ENCODE data around the gene TRMT44. TPM values are rescaled to one million over a fixed set of nuclear protein-coding genes. Genes with fewer than 3 reads are reported as not detected.
A peak's percentile ranks its signal among the peaks of the same experiment; 100 is the strongest.
"Not testable (repeated sequence)": the region's sequence is repeated elsewhere in the genome, so short reads cannot be mapped to it uniquely, and the experiment has no call there.

The TRMT44 gene
- total RNA-seq, 1 experiment from 2014 or later, result 23.4 TPM

- ChIA-PET CTCF (no interaction called here), POLR2A (no interaction called here)
- no peaks in the 10 kb centered on the region for H3K27me3 ChIP-seq (replicated peaks; ENCODE audit: control insufficient read depth, insufficient read depth, low read length)
- no peak for TF ChIP-seq CTCF (IDR thresholded peaks at IDR 0.05; ENCODE audit: insufficient read depth in 1 of 2, low read depth in 1 of 2, low read length in 1 of 2, severe bottlenecking in 1 of 2, unreplicated experiment in 1 of 2)
- BruUV-seq (replicated peaks), result no TSS peak
- Mint-ChIP-seq H3K9me3 (ENCODE audit: unreplicated experiment) (no peaks in the 10 kb centered on the region), H3K4me1 (ENCODE audit: low read depth, unreplicated experiment) (no peaks in the 10 kb centered on the region), H3K4me3 (ENCODE audit: unreplicated experiment) (no peak overlapping the region), H3K36me3 (ENCODE audit: insufficient read depth, unreplicated experiment) (peaks cover 32% of the 10 kb centered on the region), H3K27me3 (ENCODE audit: insufficient read depth, unreplicated experiment) (no peaks in the 10 kb centered on the region), H3K27ac (ENCODE audit: unreplicated experiment) (peak overlapping the region; percentile 57)
- no peak overlapping the region for H3K4me3 ChIP-seq (ENCODE audit: low read depth, low read length)
- no peaks in the 10 kb centered on the region for H3K9me3 ChIP-seq
- no peaks in the 10 kb centered on the region for H3K4me1 ChIP-seq
- no peak for DNase-seq
- no peaks in the 10 kb centered on the region for H3K36me3 ChIP-seq (ENCODE audit: control insufficient read depth, insufficient read depth, low read length)
- intact Hi-C loops (cut with micrococcal nuclease; ENCODE audit: unreplicated experiment), result no loop called here
These were observed 38.5 kb downstream of the TRMT44 start for GRCh38 chr4:8478801-8479744.

- BruUV-seq (replicated peaks), result no TSS peak
- Histone ChIP-seq H3K27me3 (replicated peaks; ENCODE audit: control insufficient read depth, insufficient read depth, low read length) (no peaks in the 10 kb centered on the region), H3K9me3 (no peaks in the 10 kb centered on the region), H3K4me1 (no peaks in the 10 kb centered on the region), H3K4me3 (ENCODE audit: low read depth, low read length) (no peak overlapping the region), H3K36me3 (ENCODE audit: control insufficient read depth, insufficient read depth, low read length) (no peaks in the 10 kb centered on the region)
- H3K9me3 Mint-ChIP-seq (ENCODE audit: unreplicated experiment), result no peaks in the 10 kb centered on the region
- TF ChIP-seq CTCF (IDR thresholded peaks at IDR 0.05; ENCODE audit: insufficient read depth in 1 of 2, low read depth in 1 of 2, low read length in 1 of 2, severe bottlenecking in 1 of 2, unreplicated experiment in 1 of 2), result no peak
- no peak for DNase-seq
- ChIA-PET POLR2A (no interaction called here), CTCF (no interaction called here)
- no peak overlapping the region for H3K27ac Mint-ChIP-seq (ENCODE audit: unreplicated experiment)
- H3K27me3 Mint-ChIP-seq (ENCODE audit: insufficient read depth, unreplicated experiment), result no peaks in the 10 kb centered on the region
- no peaks in the 10 kb centered on the region for H3K4me1 Mint-ChIP-seq (ENCODE audit: low read depth, unreplicated experiment)
- H3K4me3 Mint-ChIP-seq (ENCODE audit: unreplicated experiment), result no peak overlapping the region
- peaks cover 29% of the 10 kb centered on the region for H3K36me3 Mint-ChIP-seq (ENCODE audit: insufficient read depth, unreplicated experiment)
- intact Hi-C loops (cut with micrococcal nuclease; ENCODE audit: unreplicated experiment), result no loop called here
These were observed 39.6 kb downstream of the TRMT44 start for GRCh38 chr4:8480221-8480620.

- H3K4me3 Mint-ChIP-seq (ENCODE audit: unreplicated experiment); H3K9me3 ChIP-seq; DNase-seq; intact Hi-C loops (cut with micrococcal nuclease; ENCODE audit: unreplicated experiment); CTCF ChIA-PET; H3K27me3 Mint-ChIP-seq (ENCODE audit: insufficient read depth, unreplicated experiment); H3K27me3 ChIP-seq (replicated peaks; ENCODE audit: control insufficient read depth, insufficient read depth, low read length); H3K36me3 ChIP-seq (ENCODE audit: control insufficient read depth, insufficient read depth, low read length); H3K36me3 Mint-ChIP-seq (ENCODE audit: insufficient read depth, unreplicated experiment); BruUV-seq (replicated peaks); H3K4me1 Mint-ChIP-seq (ENCODE audit: low read depth, unreplicated experiment); H3K4me3 ChIP-seq (ENCODE audit: low read depth, low read length); H3K27ac Mint-ChIP-seq (ENCODE audit: unreplicated experiment); POLR2A ChIA-PET; H3K4me1 ChIP-seq: not testable (repeated sequence)
- H3K9me3 Mint-ChIP-seq (ENCODE audit: unreplicated experiment), result peaks cover 14% of the 10 kb centered on the region
These were observed 46.1 kb downstream of the TRMT44 start for GRCh38 chr4:8486643-8487042.
